HG02798 (cell line): ENCODE results near the gene MRAS.
"Not testable (repeated sequence)": the region's sequence is repeated elsewhere in the genome, so short reads cannot be mapped to it uniquely, and the experiment has no call there.

ENCODE experiments used
- ATAC-seq: cut with Tn5 transposase; IDR thresholded peaks from one replicate; pipeline ENCODE4 v1.9.1; 2021; ENCODE audit warnings: mild to moderate bottlenecking; ENCODE audit not compliant: unreplicated experiment, poor library complexity

The MRAS gene

DNA sequence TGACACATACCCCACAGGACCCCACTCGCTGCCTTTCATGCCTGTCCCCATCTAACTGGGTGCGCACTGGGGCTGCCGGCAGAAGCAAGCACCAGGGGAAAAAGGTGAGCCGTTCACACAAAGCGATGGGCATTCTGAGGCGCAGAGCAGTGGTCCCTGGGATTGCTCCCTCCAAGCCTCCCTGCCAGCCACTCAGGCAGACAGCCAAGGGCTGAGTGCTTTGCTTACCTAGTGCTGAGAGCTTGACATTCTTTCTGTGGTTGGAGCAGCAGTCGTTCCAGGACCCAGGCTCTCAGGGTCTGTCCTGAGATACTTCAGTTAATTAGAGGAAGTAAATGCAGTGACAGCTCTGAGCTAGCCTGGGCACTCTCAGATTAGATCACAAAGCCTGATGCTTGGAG, 91.7 kb downstream of the MRAS start:
- no peak for ATAC-seq

DNA sequence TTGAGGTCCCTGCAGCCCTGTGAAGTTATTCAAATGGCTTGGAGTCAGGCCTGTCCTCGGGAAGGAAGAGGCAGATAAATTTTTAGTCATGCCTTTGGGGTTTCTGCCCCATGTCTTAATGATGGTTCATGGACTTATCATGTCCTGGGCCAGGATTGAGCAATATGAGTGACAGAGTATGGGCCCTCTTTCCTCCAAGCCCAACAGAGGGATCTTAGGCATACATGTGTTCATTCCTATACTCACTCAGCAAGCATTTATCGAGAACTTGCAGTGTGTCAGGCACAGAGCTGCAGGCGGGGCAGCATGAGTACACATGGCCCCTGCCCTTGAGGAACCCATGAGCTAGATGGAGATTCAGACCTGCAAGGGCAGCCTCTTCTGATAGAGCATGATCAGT, 92.2 kb downstream of the MRAS start:
- ATAC-seq: no peak

GRCh38 chr3:138441256-138441655, 92.9 kb downstream of the MRAS start:
- ATAC-seq: no peak

- ATAC-seq: no peak
Measured at GRCh38 chr3:138441742-138442141, 93.4 kb downstream of the MRAS start.

- ATAC-seq: no peak
Measured at GRCh38 chr3:138442433-138442832, 94.1 kb downstream of the MRAS start.

DNA sequence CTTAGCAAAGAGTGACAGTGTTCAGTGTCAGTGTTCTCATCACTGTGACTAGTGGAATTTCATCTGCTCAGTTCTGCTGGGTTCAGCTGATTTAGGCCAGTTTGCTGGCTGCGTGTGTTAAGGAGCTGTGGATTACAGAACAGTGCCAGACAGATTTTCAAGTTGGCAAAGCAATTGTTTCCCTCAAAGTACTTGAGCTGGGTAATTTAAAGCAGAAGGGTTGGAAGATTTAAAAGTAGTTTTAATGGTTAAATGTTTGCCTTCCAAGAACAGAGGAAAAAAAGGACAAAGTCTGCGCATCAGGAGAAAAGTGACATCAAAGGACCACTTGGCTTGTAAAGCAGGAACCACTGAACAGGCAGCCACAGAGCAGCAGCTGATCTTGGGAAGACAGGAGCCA, 94.7 kb downstream of the MRAS start:
- no peak for ATAC-seq

DNA sequence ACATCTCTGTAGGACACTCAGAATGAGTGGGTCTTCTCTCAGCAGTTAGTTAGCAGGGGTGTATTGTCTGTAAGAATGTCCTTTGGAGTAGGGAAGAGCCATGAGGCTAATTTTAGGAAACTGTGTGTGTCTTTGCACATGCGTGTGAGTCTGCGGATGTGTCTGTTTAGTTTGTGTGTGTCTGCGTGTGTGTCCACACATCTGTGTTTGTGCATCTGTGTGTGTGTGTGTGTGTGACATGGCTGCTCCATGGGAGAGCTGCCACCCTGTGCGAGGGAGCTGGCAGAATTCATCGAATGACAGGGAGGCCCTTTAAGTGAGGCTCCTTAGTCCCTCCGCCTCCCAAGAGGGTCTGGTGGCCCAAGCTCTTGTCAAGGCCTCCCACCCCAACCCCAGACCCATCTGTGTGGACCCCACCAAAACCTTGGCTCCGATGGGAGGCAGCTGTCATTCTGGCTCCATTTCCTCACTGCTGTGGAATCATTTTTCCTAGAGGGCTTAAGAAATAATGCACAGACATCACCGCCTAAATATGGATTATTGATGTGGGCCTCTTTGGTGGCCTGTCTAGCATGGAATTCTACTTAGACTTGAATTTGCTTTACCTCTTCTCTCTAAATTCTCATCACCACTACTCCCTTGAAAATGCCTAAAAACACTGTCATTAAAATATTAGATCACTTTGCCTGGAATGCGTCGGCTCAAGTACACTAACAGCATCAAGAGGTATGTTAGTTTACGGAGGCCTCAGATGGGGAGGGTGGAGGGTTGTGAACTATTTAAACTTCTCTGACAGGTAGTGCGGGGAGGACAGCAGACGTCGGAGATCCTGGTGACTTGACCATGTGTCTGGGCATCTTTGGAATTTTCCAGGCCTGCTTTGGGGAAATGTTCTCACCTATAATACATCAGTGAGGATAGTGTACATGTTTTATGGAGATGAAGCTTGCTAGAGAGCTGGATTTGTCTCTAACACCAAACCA, 95.4 kb downstream of the MRAS start:
- no peak for ATAC-seq

GRCh38 chr3:138445236-138445635, 96.9 kb downstream of the MRAS start:
- no peak for ATAC-seq

- ATAC-seq: no peak
Measured at GRCh38 chr3:138445654-138446053, 97.3 kb downstream of the MRAS start.

- no peak for ATAC-seq
Measured at GRCh38 chr3:138448631-138449030, 100.3 kb downstream of the MRAS start.

DNA sequence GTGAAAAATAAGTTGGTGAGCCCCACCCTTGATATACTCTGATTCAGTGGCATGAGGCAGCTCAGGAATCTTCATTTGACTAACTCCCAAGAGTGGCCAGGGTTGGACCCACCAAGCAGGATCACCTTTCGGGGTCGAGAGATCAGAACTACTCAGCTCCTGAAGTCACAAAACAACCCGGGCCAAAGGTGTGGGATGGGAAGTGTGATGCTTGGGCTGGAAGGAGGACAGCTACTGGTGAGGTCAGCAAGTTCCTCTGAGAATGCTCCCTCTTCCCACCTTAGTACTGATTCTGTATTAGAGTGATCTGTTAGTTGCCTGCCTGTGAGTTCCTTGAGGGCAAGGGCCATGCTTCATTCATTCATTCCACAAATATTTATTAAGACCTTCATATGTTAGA, 101.1 kb downstream of the MRAS start:
- ATAC-seq: no peak

- no peak for ATAC-seq
Measured at GRCh38 chr3:138450181-138450580, 101.8 kb downstream of the MRAS start.

GRCh38 chr3:138450704-138451424, 102.5 kb downstream of the MRAS start:
- ATAC-seq: no peak

DNA sequence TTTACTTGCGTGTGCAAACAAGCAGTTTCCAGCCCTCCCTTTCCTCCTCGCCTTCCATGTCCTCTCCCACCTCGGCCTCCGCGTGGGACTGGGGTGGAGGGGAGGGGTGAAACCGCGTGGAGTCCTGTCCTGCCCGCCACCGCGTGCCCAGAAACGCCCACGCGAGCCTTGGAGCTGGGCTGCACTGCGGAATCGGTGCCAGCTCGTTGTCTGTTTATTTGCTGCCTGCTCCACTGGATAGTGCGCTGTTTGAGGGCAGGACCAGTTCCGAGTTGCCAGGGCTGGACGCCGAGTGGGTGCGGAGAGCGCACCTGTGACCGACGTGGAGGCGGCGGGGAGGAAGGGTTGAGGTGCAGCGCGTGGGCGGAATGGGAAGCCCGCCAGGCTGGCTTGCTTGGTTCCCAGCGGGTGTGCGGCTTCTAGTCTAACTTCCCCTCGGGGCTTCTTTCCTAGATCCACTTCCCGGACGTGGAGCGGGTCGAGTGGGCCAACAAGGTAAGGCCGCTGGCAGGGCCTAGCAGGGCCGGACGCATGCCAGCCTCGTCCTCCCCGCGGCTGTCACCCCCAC, 103.3 kb downstream of the MRAS start:
- no peak for ATAC-seq

- ATAC-seq: no peak
Measured at GRCh38 chr3:138452436-138452835, 104.1 kb downstream of the MRAS start.

DNA sequence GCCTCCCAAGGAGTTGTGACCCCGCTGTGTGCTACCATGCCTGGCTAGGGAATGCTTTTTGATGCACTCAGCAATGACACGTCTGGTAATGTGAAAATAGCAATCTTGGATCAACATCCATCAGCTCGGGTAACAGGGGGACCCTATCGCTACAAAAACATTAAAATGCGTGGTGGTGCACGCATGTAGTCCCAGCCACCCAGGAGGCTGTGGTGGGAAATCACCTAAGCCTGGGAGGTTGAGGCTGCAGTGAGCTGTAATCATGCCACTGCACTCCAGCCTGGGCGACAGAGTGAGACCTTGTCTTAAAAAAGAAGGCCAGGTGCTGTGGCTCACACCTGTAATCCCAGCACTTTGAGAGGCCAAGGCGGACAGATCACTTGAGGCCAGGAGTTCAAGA, 105.6 kb downstream of the MRAS start:
- not testable (repeated sequence) for ATAC-seq
